IMR-90 (cell line): ENCODE measurements around the gene WDR48. TPM values are rescaled to one million over a fixed set of nuclear protein-coding genes. Genes with fewer than 3 reads are reported as not detected.

Experiments used
- ATAC-seq: fragments of 200-7000 bp; cut with Tn5 transposase; 2 replicates; pipeline ENCODE4 v1.9.1; 2020; ENCODE audit warnings: low read depth, mild to moderate bottlenecking, moderate library complexity
- BruUV-seq: library from RNA; stranded (reverse); fragments of 400-500 nt; replicated peaks from 2 replicates; lab custom pipeline; 2021; lab: Mats Ljungman, UMichigan
- CTCF ChIA-PET: fragments of 300-600 bp; formaldehyde crosslinking; extraction: SDS; loops from one replicate; lab custom pipeline; 2021; ENCODE audit warnings: antibody characterized with exemption; lab: Yijun Ruan, JAX
- POLR2A ChIA-PET: fragments of 300-600 bp; sonication (Branson Sonifier 250); formaldehyde crosslinking; loops from one replicate; lab custom pipeline; 2022; ENCODE audit warnings: antibody characterized with exemption; ENCODE audit not compliant: unreplicated experiment; lab: Charles Lee
- DNase-seq: peaks from one replicate; pipeline ENCODE4 v3.0.0; 2013
- H2AFZ ChIP-seq: replicated peaks from 2 replicates; pipeline ENCODE3; 2013; ENCODE audit warnings: low read length, mild to moderate bottlenecking; ENCODE audit not compliant: poor library complexity
- H2AK5ac ChIP-seq: 2 replicates; pipeline ENCODE4 v1.6.1; 2013; ENCODE audit warnings: low read depth, low read length, inconsistent platforms
- H2AK9ac ChIP-seq: replicated peaks from 2 replicates; pipeline ENCODE3; 2013; ENCODE audit warnings: mild to moderate bottlenecking, low read depth, low read length, moderate library complexity; ENCODE audit not compliant: poor library complexity
- H2BK120ac ChIP-seq: 2 replicates; pipeline ENCODE4 v1.6.1; 2013; ENCODE audit warnings: low read depth, low read length, inconsistent platforms
- H2BK15ac ChIP-seq: 3 replicates; pipeline ENCODE4 v1.6.1; 2013; ENCODE audit warnings: low read depth, low read length, inconsistent platforms
- H2BK20ac ChIP-seq: 2 replicates; pipeline ENCODE4 v1.6.1; 2013; ENCODE audit warnings: low read depth, mild to moderate bottlenecking, inconsistent platforms, low read length, moderate library complexity
- H2BK5ac ChIP-seq: 2 replicates; pipeline ENCODE4 v1.6.1; 2013; ENCODE audit warnings: mild to moderate bottlenecking, low read depth, low read length, inconsistent platforms; ENCODE audit not compliant: poor library complexity, severe bottlenecking
- H3K14ac ChIP-seq: replicated peaks from 2 replicates; pipeline ENCODE4 v1.6.1; 2013; ENCODE audit warnings: low read depth, low read length, inconsistent platforms
- H3K18ac ChIP-seq: 2 replicates; pipeline ENCODE4 v1.6.1; 2013; ENCODE audit warnings: low read depth, low read length, control low read depth
- H3K23ac ChIP-seq: 2 replicates; pipeline ENCODE4 v1.6.1; 2013; ENCODE audit warnings: low read depth, low read length, inconsistent platforms
- H3K27ac ChIP-seq: 2 replicates; pipeline ENCODE4 v1.5.1; 2013; ENCODE audit warnings: mild to moderate bottlenecking, control low read depth, low read length; ENCODE audit not compliant: insufficient read depth
- H3K27me3 ChIP-seq: 2 replicates; pipeline ENCODE4 v1.6.1; 2013; ENCODE audit warnings: low read length; ENCODE audit not compliant: control insufficient read depth, insufficient read depth
- H3K36me3 ChIP-seq: 2 replicates; pipeline ENCODE4 v1.6.1; 2013; ENCODE audit warnings: low read length, mixed read lengths; ENCODE audit not compliant: control insufficient read depth, insufficient read depth
- H3K4ac ChIP-seq: 2 replicates; pipeline ENCODE4 v1.6.1; 2013; ENCODE audit warnings: low read depth, low read length, inconsistent platforms
- H3K4me1 ChIP-seq: 2 replicates; pipeline ENCODE4 v1.6.1; 2013; ENCODE audit warnings: low read length, mixed read lengths; ENCODE audit not compliant: control insufficient read depth, insufficient read depth
- H3K4me2 ChIP-seq: 2 replicates; pipeline ENCODE4 v1.6.1; 2013; ENCODE audit warnings: low read depth, mild to moderate bottlenecking, control low read depth, low read length, moderate library complexity
- H3K4me3 ChIP-seq: 2 replicates; pipeline ENCODE4 v1.5.1; 2013; ENCODE audit warnings: low read depth, mild to moderate bottlenecking, control low read depth, low read length, moderate library complexity; ENCODE audit not compliant: insufficient read depth
- H3K56ac ChIP-seq: 2 replicates; pipeline ENCODE4 v1.6.1; 2013; ENCODE audit warnings: low read length, inconsistent platforms; ENCODE audit not compliant: insufficient read depth; ENCODE audit errors: extremely low read depth
- H3K79me1 ChIP-seq, 2 experiments: 2 replicates each; pipeline ENCODE4 v1.6.1; 2013; ENCODE audit warnings: low read length in 2 of 2, inconsistent platforms in 1 of 2, low read depth in 1 of 2
- H3K9ac ChIP-seq: 2 replicates; pipeline ENCODE4 v1.6.1; 2013; ENCODE audit warnings: low read depth, low read length, control low read depth
- H3K9me1 ChIP-seq: 2 replicates; pipeline ENCODE4 v1.6.1; 2013; ENCODE audit warnings: low read length, inconsistent platforms; ENCODE audit not compliant: insufficient read depth
- H3K9me3 ChIP-seq: 2 replicates; pipeline ENCODE4 v1.6.1; 2013; ENCODE audit warnings: low read length; ENCODE audit not compliant: control insufficient read depth, insufficient read depth
- H4K20me1 ChIP-seq: 2 replicates; pipeline ENCODE4 v1.6.1; 2013; ENCODE audit warnings: low read length, inconsistent platforms; ENCODE audit not compliant: insufficient read depth
- H4K5ac ChIP-seq: 2 replicates; pipeline ENCODE4 v1.6.1; 2013; ENCODE audit warnings: mild to moderate bottlenecking, low read depth, low read length, control low read depth
- H4K8ac ChIP-seq, 2 experiments: 2 replicates each; pipeline ENCODE4 v1.6.1; 2013; ENCODE audit warnings: low read depth in 2 of 2, low read length in 2 of 2, control low read depth in 1 of 2, inconsistent platforms in 1 of 2
- H4K91ac ChIP-seq: 2 replicates; pipeline ENCODE4 v1.6.1; 2013; ENCODE audit warnings: low read depth, low read length, inconsistent platforms; ENCODE audit not compliant: insufficient read depth
- CHD1 ChIP-seq: IDR thresholded peaks from 2 replicates; pipeline ENCODE4 v1.6.1; 2012; ENCODE audit warnings: low read depth, low read length, improper control_type of control experiment
- ELK1 ChIP-seq: fragments of 150-350 bp; IDR thresholded peaks from 2 replicates; pipeline ENCODE4 v1.6.1; 2016; ENCODE audit warnings: low read depth, mild to moderate bottlenecking, low read length, moderate library complexity, borderline replicate concordance
- FOS ChIP-seq: fragments of 150-350 bp; IDR thresholded peaks from 2 replicates; pipeline ENCODE4 v1.6.1; 2016; ENCODE audit warnings: low read depth, low read length
- MAFK ChIP-seq: IDR thresholded peaks from 2 replicates; pipeline ENCODE4 v1.6.1; 2012; ENCODE audit warnings: low read depth, low read length, improper control_type of control experiment
- MXI1 ChIP-seq: IDR thresholded peaks from 2 replicates; pipeline ENCODE4 v1.6.1; 2012; ENCODE audit warnings: low read depth, mild to moderate bottlenecking, low read length, moderate library complexity, borderline replicate concordance
- RAD21 ChIP-seq: IDR thresholded peaks from 2 replicates; pipeline ENCODE4 v1.6.1; 2012; ENCODE audit warnings: low read length, improper control_type of control experiment
- RFX5 ChIP-seq: IDR thresholded peaks from 2 replicates; pipeline ENCODE4 v1.8.0; 2012; ENCODE audit warnings: low read depth, mild to moderate bottlenecking, low read length, moderate library complexity
- dilution Hi-C: fragments of 300-500 bp; cut with HindIII; formaldehyde crosslinking; loops from one replicate; pipeline ENCODE4 v1.14.3; 2018; ENCODE audit warnings: low sequenced_read_pairs; ENCODE audit not compliant: unreplicated experiment
- in situ Hi-C: fragments of 300-500 bp; cut with MboI; formaldehyde crosslinking; loops from 3 replicates; pipeline ENCODE4 v1.14.3; 2019; ENCODE audit warnings: low sequenced_read_pairs, inconsistent platforms, mixed read lengths
- intact Hi-C: fragments of 100-400 bp; cut with micrococcal nuclease; formaldehyde crosslinking; loops from 2 replicates; pipeline ENCODE4 v1.10.0; 2022
- polyA plus RNA-seq, 3 experiments: library from polyadenylated mRNA; depleted of rRNA; stranded (reverse); fragments of >200 nt; gene quantifications; 2 replicates each; pipeline ENCODE4 v1.2.3, GENCODE V29; 2012; ENCODE audit warnings: low replicate concordance in 1 of 3
- total RNA-seq: library from RNA; depleted of rRNA; stranded (reverse); fragments of >200 nt; gene quantifications from 2 replicates; pipeline ENCODE4 v1.2.3, GENCODE V29; 2012

The WDR48 gene
- total and polyA plus RNA-seq, 2 of the 4 experiments (the other 2 are of a cell fraction) = 14.4 to 41.2 TPM

- Histone ChIP-seq H2AFZ (no peak overlapping the region), H2BK20ac (no peak overlapping the region), H3K9ac (no peak overlapping the region), H3K4me2 (no peak overlapping the region), H3K27me3 (no peaks in the 10 kb centered on the region), H3K4me3 (no peak overlapping the region), H3K4ac (no peak overlapping the region), H2BK5ac (no peak overlapping the region), H3K9me3 (no peaks in the 10 kb centered on the region), H2BK15ac (no peak overlapping the region), H4K5ac (no peak overlapping the region), H4K8ac (no peak overlapping the region), H3K23ac (no peak overlapping the region), H3K4me1 (no peaks in the 10 kb centered on the region), H4K20me1 (no peaks in the 10 kb centered on the region), H3K14ac (no peak overlapping the region), H3K18ac (no peak overlapping the region), H3K56ac (no peak overlapping the region), H2BK120ac (no peak overlapping the region), H4K91ac (no peak overlapping the region), H3K36me3 (peaks cover 19% of the 10 kb centered on the region), H3K79me1 (no peaks in the 10 kb centered on the region), H2AK5ac (no peak overlapping the region), H3K27ac (no peak overlapping the region), H2AK9ac (no peak overlapping the region), H3K9me1 (no peaks in the 10 kb centered on the region)
- no TSS peak for BruUV-seq
- ATAC-seq (no peak), DNase-seq (no peak)
- TF ChIP-seq CHD1 (no peak), RFX5 (no peak), MAFK (no peak), ELK1 (no peak), RAD21 (no peak), MXI1 (no peak), FOS (no peak)
- CTCF ChIA-PET = no interaction called here
- intact Hi-C loops = no loop called here
- POLR2A ChIA-PET = no interaction called here
- in situ Hi-C loops = no loop called here
- dilution Hi-C loops = no loop called here
Measured at GRCh38 chr3:39080026-39080425, 28.2 kb downstream of the WDR48 start.
